Keratinocyte (primary cell): Measurements from ENCODE around the gene CNOT4. TPM values are rescaled to one million over a fixed set of nuclear protein-coding genes. Genes with fewer than 3 reads are reported as not detected.

Experiments used
- DNase-seq: peaks from one replicate; pipeline ENCODE4 v3.0.0-alpha.2; 2011; ENCODE audit warnings: low read depth, missing footprints, low spot score
- FAIRE-seq: peaks from 2 replicates; lab custom pipeline; 2011; peaks lifted over from hg19 to GRCh38; lab: Jason Lieb, UNC
- H2AFZ ChIP-seq: 2 replicates; pipeline ENCODE4 v1.6.0; 2012; ENCODE audit warnings: low read length, control low read depth, inconsistent platforms; ENCODE audit not compliant: control insufficient read depth
- H3K27ac ChIP-seq: 2 replicates; pipeline ENCODE4 v1.5.1; 2011; ENCODE audit warnings: low read length; ENCODE audit not compliant: control insufficient read depth, insufficient read depth
- H3K27me3 ChIP-seq: 3 replicates; pipeline ENCODE4 v1.6.0; 2011; ENCODE audit warnings: low read length; ENCODE audit not compliant: control insufficient read depth, insufficient read depth; ENCODE audit errors: extremely low read depth
- H3K36me3 ChIP-seq, 2 experiments: 2 replicates in 1 of 2; 3 replicates in 1 of 2; pipeline ENCODE4 v1.5.1; 2011; ENCODE audit warnings: low read length in 2 of 2, mild to moderate bottlenecking in 1 of 2; ENCODE audit not compliant: control insufficient read depth in 2 of 2, insufficient read depth in 2 of 2; ENCODE audit errors: extremely low read depth in 1 of 2
- H3K4me1 ChIP-seq: 3 replicates; pipeline ENCODE4 v1.5.1; 2011; ENCODE audit warnings: low read length; ENCODE audit not compliant: control insufficient read depth, insufficient read depth; ENCODE audit errors: extremely low read depth
- H3K4me2 ChIP-seq: 3 replicates; pipeline ENCODE4 v1.6.0; 2011; ENCODE audit warnings: low read depth, low read length; ENCODE audit not compliant: control insufficient read depth, insufficient read depth; ENCODE audit errors: extremely low read depth
- H3K4me3 ChIP-seq, 3 experiments: fragments of 200-600 bp in 1 of 3; sonication (generic) in 1 of 3; 2 replicates in 2 of 3; 3 replicates in 1 of 3; pipeline ENCODE4 v1.5.1; 2011 to 2016; ENCODE audit warnings: low read length in 3 of 3, mild to moderate bottlenecking in 3 of 3, control low read depth in 2 of 3, inconsistent platforms in 1 of 3, low read depth in 1 of 3, mixed read lengths in 1 of 3, mixed run types in 1 of 3, moderate library complexity in 1 of 3; ENCODE audit not compliant: control insufficient read depth in 2 of 3, insufficient read depth in 2 of 3; ENCODE audit errors: extremely low read depth in 1 of 3
- H3K79me2 ChIP-seq: 2 replicates; pipeline ENCODE4 v1.6.0; 2012; ENCODE audit warnings: low read length; ENCODE audit not compliant: control insufficient read depth, insufficient read depth
- H3K9ac ChIP-seq: 3 replicates; pipeline ENCODE4 v1.6.0; 2011; ENCODE audit warnings: low read length; ENCODE audit not compliant: control insufficient read depth, insufficient read depth; ENCODE audit errors: extremely low read depth
- H3K9me1 ChIP-seq: 3 replicates; pipeline ENCODE4 v1.6.0; 2011; ENCODE audit warnings: low read length; ENCODE audit not compliant: control insufficient read depth, insufficient read depth; ENCODE audit errors: extremely low read depth
- H3K9me3 ChIP-seq: 2 replicates; pipeline ENCODE4 v1.5.1; 2012; ENCODE audit warnings: low read depth, low read length; ENCODE audit not compliant: control insufficient read depth
- H4K20me1 ChIP-seq: 3 replicates; pipeline ENCODE4 v1.6.0; 2011; ENCODE audit warnings: low read length; ENCODE audit not compliant: control insufficient read depth, insufficient read depth; ENCODE audit errors: extremely low read depth
- CTCF ChIP-seq, 3 experiments: IDR thresholded peaks in 1 of 3; conservative IDR thresholded peaks in 1 of 3; optimal IDR thresholded peaks in 1 of 3; 2 replicates in 2 of 3; 3 replicates in 1 of 3; pipeline versions ENCODE3 to v1.5.1; 2011; ENCODE audit warnings: low read length in 3 of 3, mild to moderate bottlenecking in 3 of 3, moderate library complexity in 2 of 3, control low read depth in 1 of 3, inconsistent platforms in 1 of 3; ENCODE audit not compliant: insufficient read depth in 2 of 3; ENCODE audit errors: extremely low read depth in 1 of 3
- EZH2 ChIP-seq: IDR thresholded peaks from one replicate; pipeline ENCODE4 v1.6.1; 2012; ENCODE audit warnings: inconsistent platforms, mild to moderate bottlenecking, low read length, moderate library complexity
- dilution Hi-C: fragments of 300-500 bp; cut with MboI; formaldehyde crosslinking; loops from one replicate; pipeline ENCODE4 v1.7.0; 2020; ENCODE audit warnings: low sequenced_read_pairs; ENCODE audit not compliant: extremely low pct_ligation_motif_present
- polyA plus RNA-seq, 5 experiments: library from polyadenylated mRNA; depleted of rRNA in 3 of 5; stranded (reverse) in 3 of 5; stranded (forward) in 1 of 5; unstranded in 1 of 5; fragments of >200 nt; gene quantifications; 1 replicate in 1 of 5; 2 replicates in 3 of 5; 3 replicates in 1 of 5; pipeline versions ENCODE4 v1.2.1 to v1.2.3, GENCODE V29; 2011 to 2012; ENCODE audit warnings: missing spikeins in 2 of 5, low read depth in 1 of 5, low replicate concordance in 1 of 5

CNOT4 gene
- polyA plus RNA-seq, 1 donor (not counting 4 experiments of a cell fraction or from before 2014, with no cell fraction given), result 11.4 TPM

- FAIRE-seq, result no peak
These were observed 40.3 kb upstream of the CNOT4 start for GRCh38 chr7:135550196-135550595.

GRCh38 chr7:135541029-135541428 lies 31.1 kb upstream of the CNOT4 start:
- no peak for FAIRE-seq

More at GRCh38 chr7:135550196-135550595, 40.3 kb upstream of the CNOT4 start:
- H2AFZ ChIP-seq, result no peak overlapping the region
- H3K4me3 ChIP-seq, result no peak overlapping the region
- TF ChIP-seq EZH2 (no peak), CTCF (optimal IDR thresholded peaks at IDR 0.05 in 1 of 3, IDR thresholded peaks at IDR 0.05 in 1 of 3, conservative IDR thresholded peaks at IDR 0.05 in 1 of 3; ENCODE audit: extremely low read depth in 1 of 3, insufficient read depth in 2 of 3, low read length in 3 of 3) (no peak)
- no peaks in the 10 kb centered on the region for H3K27me3 ChIP-seq
- no peaks in the 10 kb centered on the region for H3K36me3 ChIP-seq
- no peaks in the 10 kb centered on the region for H3K9me3 ChIP-seq
- no peak overlapping the region for H3K4me2 ChIP-seq
- H3K9me1 ChIP-seq, result no peaks in the 10 kb centered on the region
- H4K20me1 ChIP-seq, result no peaks in the 10 kb centered on the region
- H3K4me1 ChIP-seq, result no peaks in the 10 kb centered on the region
- no peaks in the 10 kb centered on the region for H3K79me2 ChIP-seq
- dilution Hi-C loops, result no loop called here
- H3K9ac ChIP-seq, result no peak overlapping the region
- no peak for DNase-seq
- no peak overlapping the region for H3K27ac ChIP-seq

More at GRCh38 chr7:135541029-135541428, 31.1 kb upstream of the CNOT4 start:
- dilution Hi-C loops, result no loop called here
- Histone ChIP-seq H3K79me2 (no peaks in the 10 kb centered on the region), H3K9me1 (no peaks in the 10 kb centered on the region), H3K9me3 (no peaks in the 10 kb centered on the region), H3K9ac (no peak overlapping the region), H3K36me3 (no peaks in the 10 kb centered on the region), H3K27ac (no peak overlapping the region), H3K4me2 (no peak overlapping the region), H3K4me1 (no peaks in the 10 kb centered on the region), H4K20me1 (no peaks in the 10 kb centered on the region), H3K4me3 (no peak overlapping the region), H2AFZ (no peak overlapping the region), H3K27me3 (no peaks in the 10 kb centered on the region)
- TF ChIP-seq CTCF (optimal IDR thresholded peaks at IDR 0.05 in 1 of 3, IDR thresholded peaks at IDR 0.05 in 1 of 3, conservative IDR thresholded peaks at IDR 0.05 in 1 of 3; ENCODE audit: extremely low read depth in 1 of 3, insufficient read depth in 2 of 3, low read length in 3 of 3) (no peak), EZH2 (no peak)
- DNase-seq, result no peak
